Naive B cell (primary cell): ENCODE results near the gene PGS1. TPM values are rescaled to one million over a fixed set of nuclear protein-coding genes. Genes with fewer than 3 reads are reported as not detected.
A peak's percentile ranks its signal among the peaks of the same experiment; 100 is the strongest.

ENCODE experiments used
- ATAC-seq, 2 donors: fragments of 150-1000 bp; cut with Tn5 transposase; 2 replicates each; pipeline ENCODE4 v1.10.0; 2021; ENCODE audit warnings: low read depth in 2 of 2, mild to moderate bottlenecking in 2 of 2, moderate library complexity in 2 of 2
- DNase-seq: peaks from one replicate; pipeline ENCODE4 v3.0.0; 2022
- H3K27ac Mint-ChIP-seq, 6 donors: one replicate each; pipeline ENCODE4 v1.8.0; 2020 to 2022; ENCODE audit warnings: mild to moderate bottlenecking in 6 of 6, mixed read lengths in 6 of 6, moderate library complexity in 5 of 6, inconsistent platforms in 2 of 6
- H3K27me3 Mint-ChIP-seq, 3 donors: one replicate each; pipeline ENCODE4 v1.8.0; 2021 to 2022; ENCODE audit warnings: mixed read lengths in 3 of 3, mild to moderate bottlenecking in 1 of 3
- H3K36me3 Mint-ChIP-seq, 2 donors: one replicate each; pipeline ENCODE4 v1.8.0; 2020 to 2022; ENCODE audit warnings: mixed read lengths in 2 of 2, inconsistent platforms in 1 of 2, mild to moderate bottlenecking in 1 of 2
- H3K4me1 Mint-ChIP-seq, 3 donors: one replicate each; pipeline ENCODE4 v1.8.0; 2020 to 2022; ENCODE audit warnings: mixed read lengths in 3 of 3, inconsistent platforms in 1 of 3, mild to moderate bottlenecking in 1 of 3, moderate library complexity in 1 of 3
- H3K4me3 Mint-ChIP-seq, 8 donors: one replicate each; pipeline ENCODE4 v1.8.0; 2020 to 2022; ENCODE audit warnings: mild to moderate bottlenecking in 8 of 8, mixed read lengths in 8 of 8, moderate library complexity in 8 of 8, inconsistent platforms in 2 of 8
- H3K9me3 Mint-ChIP-seq, 7 donors: one replicate each; pipeline ENCODE4 v1.8.0; 2020 to 2022; ENCODE audit warnings: mixed read lengths in 7 of 7, mild to moderate bottlenecking in 5 of 7, inconsistent platforms in 2 of 7, moderate library complexity in 1 of 7
- polyA plus RNA-seq, 6 donors: library from polyadenylated mRNA; unstranded; fragments of 300-500 nt; fragmentation: Illumina TruSeq; gene quantifications; one replicate each; pipeline ENCODE4 v1.2.3, GENCODE V29; 2021; ENCODE audit warnings: low read depth in 6 of 6

The PGS1 gene
- polyA plus RNA-seq, 6 donors from 2014 or later, result 23.9 to 50.1 (median 29.8) TPM

- DNase-seq (no peak), ATAC-seq (no peak)
- peaks cover 55 to 78% (median 69%) of the 10 kb centered on the region in 3 donors for H3K4me1 Mint-ChIP-seq
- H3K27me3 Mint-ChIP-seq, result peaks cover 0 to 16% (median 0%) of the 10 kb centered on the region in 3 donors
- peak overlapping the region; percentile 32 to 89 (median 70) for H3K4me3 Mint-ChIP-seq
- H3K27ac Mint-ChIP-seq, result peak overlapping the region in 4 of 6 donors; percentile 78 to 87 (median 82)
- H3K9me3 Mint-ChIP-seq, result no peaks in the 10 kb centered on the region
- no peaks in the 10 kb centered on the region for H3K36me3 Mint-ChIP-seq
These were observed 26.9 kb upstream of the PGS1 start for GRCh38 chr17:78351449-78352006.

GRCh38 chr17:78353834-78354233 is 24.6 kb upstream of the PGS1 start:
- Mint-ChIP-seq H3K4me3 (peak overlapping the region; percentile 5 to 90 (median 74)), H3K9me3 (no peaks in the 10 kb centered on the region), H3K4me1 (peaks cover 42 to 77% (median 57%) of the 10 kb centered on the region in 3 donors), H3K27ac (peak overlapping the region in 5 of 6 donors; percentile 57 to 97 (median 92)), H3K36me3 (no peaks in the 10 kb centered on the region), H3K27me3 (peaks cover 0 to 16% (median 0%) of the 10 kb centered on the region in 3 donors)
- DNase-seq (no peak), ATAC-seq (no peak)

- peaks cover 0 to 16% (median 0%) of the 10 kb centered on the region in 3 donors for H3K27me3 Mint-ChIP-seq
- peak overlapping the region; percentile 81 to 98 (median 96) for H3K27ac Mint-ChIP-seq
- H3K9me3 Mint-ChIP-seq, result no peaks in the 10 kb centered on the region
- no peaks in the 10 kb centered on the region for H3K36me3 Mint-ChIP-seq
- peaks cover 34 to 66% (median 48%) of the 10 kb centered on the region in 3 donors for H3K4me1 Mint-ChIP-seq
- ATAC-seq, result no peak
- DNase-seq, result no peak
- H3K4me3 Mint-ChIP-seq, result peak overlapping the region in 7 of 8 donors; percentile 18 to 71 (median 48)
These were observed 23.3 kb upstream of the PGS1 start for GRCh38 chr17:78355045-78355641.

- Mint-ChIP-seq H3K9me3 (no peaks in the 10 kb centered on the region), H3K4me1 (peaks cover 30 to 61% (median 45%) of the 10 kb centered on the region in 3 donors), H3K4me3 (peak overlapping the region; percentile 27 to 80 (median 66)), H3K27me3 (peaks cover 0 to 17% (median 0%) of the 10 kb centered on the region in 3 donors), H3K36me3 (no peaks in the 10 kb centered on the region), H3K27ac (peak overlapping the region; percentile 93 to 98 (median 96))
- ATAC-seq, result no peak
- no peak for DNase-seq
These were observed 22.7 kb upstream of the PGS1 start for GRCh38 chr17:78355701-78356100.

- H3K36me3 Mint-ChIP-seq, result no peaks in the 10 kb centered on the region
- peaks cover 0 to 21% (median 0%) of the 10 kb centered on the region in 3 donors for H3K27me3 Mint-ChIP-seq
- H3K4me3 Mint-ChIP-seq, result peak overlapping the region; percentile 27 to 80 (median 66)
- peaks cover 30 to 63% (median 47%) of the 10 kb centered on the region in 3 donors for H3K4me1 Mint-ChIP-seq
- no peaks in the 10 kb centered on the region for H3K9me3 Mint-ChIP-seq
- DNase-seq (peak; percentile 89), ATAC-seq (peak; percentile 76 to 77)
- peak overlapping the region; percentile 93 to 98 (median 96) for H3K27ac Mint-ChIP-seq
These were observed 22.2 kb upstream of the PGS1 start for GRCh38 chr17:78356101-78356713.

GRCh38 chr17:78357177-78357586 is 21.3 kb upstream of the PGS1 start:
- Mint-ChIP-seq H3K9me3 (no peaks in the 10 kb centered on the region), H3K27ac (peak overlapping the region; percentile 65 to 97 (median 88)), H3K27me3 (peaks cover 0 to 21% (median 0%) of the 10 kb centered on the region in 3 donors), H3K4me3 (peak overlapping the region; percentile 12 to 87 (median 38)), H3K36me3 (no peaks in the 10 kb centered on the region), H3K4me1 (peaks cover 30 to 57% (median 46%) of the 10 kb centered on the region in 3 donors)
- DNase-seq (no peak), ATAC-seq (no peak)

- peaks cover 0 to 27% (median 7%) of the 10 kb centered on the region in 3 donors for H3K27me3 Mint-ChIP-seq
- ATAC-seq, result no peak
- no peak for DNase-seq
- peak overlapping the region; percentile 42 to 94 (median 86) for H3K27ac Mint-ChIP-seq
- H3K9me3 Mint-ChIP-seq, result no peaks in the 10 kb centered on the region
- peaks cover 30 to 54% (median 42%) of the 10 kb centered on the region in 3 donors for H3K4me1 Mint-ChIP-seq
- H3K36me3 Mint-ChIP-seq, result no peaks in the 10 kb centered on the region
- peak overlapping the region; percentile 32 to 87 (median 66) for H3K4me3 Mint-ChIP-seq
These were observed 20.5 kb upstream of the PGS1 start for GRCh38 chr17:78357672-78358537.

- no peak for DNase-seq
- H3K9me3 Mint-ChIP-seq, result no peaks in the 10 kb centered on the region
- H3K36me3 Mint-ChIP-seq, result no peaks in the 10 kb centered on the region
- H3K4me1 Mint-ChIP-seq, result peaks cover 27 to 47% (median 36%) of the 10 kb centered on the region in 3 donors
- H3K27me3 Mint-ChIP-seq, result peaks cover 2 to 33% (median 8%) of the 10 kb centered on the region in 3 donors
- no peak for ATAC-seq
- H3K27ac Mint-ChIP-seq, result peak overlapping the region in 3 of 6 donors; percentile 73 to 94 (median 91)
- H3K4me3 Mint-ChIP-seq, result peak overlapping the region; percentile 32 to 87 (median 62)
These were observed 19.7 kb upstream of the PGS1 start for GRCh38 chr17:78358538-78359320.

GRCh38 chr17:78359321-78359996 is 19.0 kb upstream of the PGS1 start:
- Mint-ChIP-seq H3K9me3 (no peaks in the 10 kb centered on the region), H3K27me3 (peaks cover 10 to 35% (median 12%) of the 10 kb centered on the region in 3 donors), H3K27ac (peak overlapping the region in 3 of 6 donors; percentile 68 to 81 (median 78)), H3K4me1 (peaks cover 27 to 43% (median 33%) of the 10 kb centered on the region in 3 donors), H3K36me3 (no peaks in the 10 kb centered on the region), H3K4me3 (peak overlapping the region; percentile 53 to 85 (median 64))
- DNase-seq (no peak), ATAC-seq (no peak)

- Mint-ChIP-seq H3K27me3 (peaks cover 15 to 41% (median 16%) of the 10 kb centered on the region in 3 donors), H3K36me3 (no peaks in the 10 kb centered on the region), H3K4me1 (peaks cover 26 to 47% (median 33%) of the 10 kb centered on the region in 3 donors), H3K9me3 (no peaks in the 10 kb centered on the region), H3K27ac (peak within 1 kb of the TSS; percentile 90 to 97 (median 95)), H3K4me3 (peak within 1 kb of the TSS; percentile 72 to 95 (median 89))
- peak; percentile 85 for DNase-seq
- ATAC-seq, result peak; percentile 46 to 50
These were observed 18.5 kb upstream of the PGS1 start, which contains the start of gene SOCS3 for GRCh38 chr17:78359997-78360370. TSS of gene SOCS3 (minus strand) at chr17:78360077. CDS start at chr17:78359095, 982 bp downstream.

GRCh38 chr17:78360371-78361224 is 17.9 kb upstream of the PGS1 start:
- H3K27ac Mint-ChIP-seq, result peak overlapping the region; percentile 90 to 97 (median 95)
- ATAC-seq (peak; percentile 29 to 40), DNase-seq (peak; percentile 82)
- H3K36me3 Mint-ChIP-seq, result no peaks in the 10 kb centered on the region
- H3K4me1 Mint-ChIP-seq, result peaks cover 20 to 41% (median 28%) of the 10 kb centered on the region in 3 donors
- peak overlapping the region; percentile 72 to 95 (median 89) for H3K4me3 Mint-ChIP-seq
- peaks cover 16 to 42% (median 19%) of the 10 kb centered on the region in 3 donors for H3K27me3 Mint-ChIP-seq
- no peaks in the 10 kb centered on the region for H3K9me3 Mint-ChIP-seq
